A549 (cell line): Measurements from ENCODE around the gene LY6G6C.

Experiments used
- MYC ChIP-seq: IDR thresholded peaks from 2 replicates; pipeline ENCODE4 v1.6.1; 2012; ENCODE audit warnings: mild to moderate bottlenecking, inconsistent platforms, low read length, improper control_type of control experiment, borderline replicate concordance
- NR3C1 ChIP-seq: fragments of >200 bp; sonication (Bioruptor Twin); formaldehyde crosslinking; IDR thresholded peaks from 3 replicates; pipeline ENCODE4 v1.6.1; 2017
- POLR2A ChIP-seq: IDR thresholded peaks from 2 replicates; pipeline ENCODE4 v1.6.1; 2012; ENCODE audit warnings: mild to moderate bottlenecking, low read length
- TF ChIP-seq, protein P1 (sequence below): fragments of >200 bp; sonication (Bioruptor Twin); formaldehyde crosslinking; IDR thresholded peaks from 3 replicates; pipeline ENCODE4 v1.5.1; 2016

- TF ChIP-seq POLR2A: no peak
- TF ChIP-seq, protein P1, sequence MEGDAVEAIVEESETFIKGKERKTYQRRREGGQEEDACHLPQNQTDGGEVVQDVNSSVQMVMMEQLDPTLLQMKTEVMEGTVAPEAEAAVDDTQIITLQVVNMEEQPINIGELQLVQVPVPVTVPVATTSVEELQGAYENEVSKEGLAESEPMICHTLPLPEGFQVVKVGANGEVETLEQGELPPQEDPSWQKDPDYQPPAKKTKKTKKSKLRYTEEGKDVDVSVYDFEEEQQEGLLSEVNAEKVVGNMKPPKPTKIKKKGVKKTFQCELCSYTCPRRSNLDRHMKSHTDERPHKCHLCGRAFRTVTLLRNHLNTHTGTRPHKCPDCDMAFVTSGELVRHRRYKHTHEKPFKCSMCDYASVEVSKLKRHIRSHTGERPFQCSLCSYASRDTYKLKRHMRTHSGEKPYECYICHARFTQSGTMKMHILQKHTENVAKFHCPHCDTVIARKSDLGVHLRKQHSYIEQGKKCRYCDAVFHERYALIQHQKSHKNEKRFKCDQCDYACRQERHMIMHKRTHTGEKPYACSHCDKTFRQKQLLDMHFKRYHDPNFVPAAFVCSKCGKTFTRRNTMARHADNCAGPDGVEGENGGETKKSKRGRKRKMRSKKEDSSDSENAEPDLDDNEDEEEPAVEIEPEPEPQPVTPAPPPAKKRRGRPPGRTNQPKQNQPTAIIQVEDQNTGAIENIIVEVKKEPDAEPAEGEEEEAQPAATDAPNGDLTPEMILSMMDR: no peak
- TF ChIP-seq MYC: no peak
- TF ChIP-seq NR3C1: no peak
These were observed 40.8 kb upstream of the LY6G6C start, which contains the start of gene SAPCD1 for GRCh38 chr6:31762356-31762755.
